A549 (cell line): ENCODE data around the gene NAA15.

ENCODE experiments used
- EP300 ChIP-seq, 2 experiments: fragments of >200 bp; sonication (Bioruptor Twin); formaldehyde crosslinking; IDR thresholded peaks; 2 replicates in 1 of 2; 3 replicates in 1 of 2; pipeline ENCODE4 v1.6.1; 2016 to 2017
- POLR2A ChIP-seq: IDR thresholded peaks from 2 replicates; pipeline ENCODE4 v1.6.1; 2012; ENCODE audit warnings: mild to moderate bottlenecking, low read length
- ZSCAN20 ChIP-seq: fragments of 250-450 bp; sonication (Bioruptor Pico); IDR thresholded peaks from 2 replicates; pipeline ENCODE4 v1.8.0; 2022; ENCODE audit warnings: mild to moderate bottlenecking, moderate library complexity
- TF ChIP-seq, protein P1 (sequence below): fragments of >200 bp; sonication (Bioruptor Twin); formaldehyde crosslinking; IDR thresholded peaks from 3 replicates; pipeline ENCODE4 v1.5.1; 2016
- TF ChIP-seq, protein P2 (sequence below): IDR thresholded peaks from 2 replicates; pipeline ENCODE4 v1.6.1; 2012
- TF ChIP-seq, protein P3 (sequence below): fragments of 200-600 bp; sonication (generic); IDR thresholded peaks from 2 replicates; pipeline ENCODE4 v1.6.1; 2016; ENCODE audit warnings: antibody characterized with exemption, mild to moderate bottlenecking, moderate library complexity

DNA sequence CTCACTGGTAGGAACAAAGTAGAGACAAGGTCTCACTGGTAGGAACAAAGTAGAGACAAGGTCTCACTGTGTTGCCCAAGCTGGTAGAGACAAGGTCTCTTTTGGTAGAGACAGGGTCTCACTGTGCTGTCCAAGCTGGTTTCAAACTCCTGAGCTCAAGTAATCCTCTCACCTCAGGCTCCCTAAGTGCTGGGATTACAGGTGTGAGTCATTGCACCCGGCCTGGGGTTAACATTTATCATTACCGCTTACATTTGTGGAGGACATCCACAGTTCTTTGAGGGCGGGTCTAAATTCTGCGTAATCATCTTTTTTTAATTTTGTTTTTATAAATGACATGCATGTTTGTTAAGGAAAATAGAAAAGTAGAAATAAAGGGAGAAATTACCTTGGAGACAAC, 164.6 kb downstream of the NAA15 start:
- TF ChIP-seq, protein P1, sequence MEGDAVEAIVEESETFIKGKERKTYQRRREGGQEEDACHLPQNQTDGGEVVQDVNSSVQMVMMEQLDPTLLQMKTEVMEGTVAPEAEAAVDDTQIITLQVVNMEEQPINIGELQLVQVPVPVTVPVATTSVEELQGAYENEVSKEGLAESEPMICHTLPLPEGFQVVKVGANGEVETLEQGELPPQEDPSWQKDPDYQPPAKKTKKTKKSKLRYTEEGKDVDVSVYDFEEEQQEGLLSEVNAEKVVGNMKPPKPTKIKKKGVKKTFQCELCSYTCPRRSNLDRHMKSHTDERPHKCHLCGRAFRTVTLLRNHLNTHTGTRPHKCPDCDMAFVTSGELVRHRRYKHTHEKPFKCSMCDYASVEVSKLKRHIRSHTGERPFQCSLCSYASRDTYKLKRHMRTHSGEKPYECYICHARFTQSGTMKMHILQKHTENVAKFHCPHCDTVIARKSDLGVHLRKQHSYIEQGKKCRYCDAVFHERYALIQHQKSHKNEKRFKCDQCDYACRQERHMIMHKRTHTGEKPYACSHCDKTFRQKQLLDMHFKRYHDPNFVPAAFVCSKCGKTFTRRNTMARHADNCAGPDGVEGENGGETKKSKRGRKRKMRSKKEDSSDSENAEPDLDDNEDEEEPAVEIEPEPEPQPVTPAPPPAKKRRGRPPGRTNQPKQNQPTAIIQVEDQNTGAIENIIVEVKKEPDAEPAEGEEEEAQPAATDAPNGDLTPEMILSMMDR: no peak
- TF ChIP-seq POLR2A (no peak), ZSCAN20 (CRISPR knock-in tag) (no peak), EP300 (IDR thresholded peaks at IDR 0.05) (no peak)
- TF ChIP-seq, protein P2, sequence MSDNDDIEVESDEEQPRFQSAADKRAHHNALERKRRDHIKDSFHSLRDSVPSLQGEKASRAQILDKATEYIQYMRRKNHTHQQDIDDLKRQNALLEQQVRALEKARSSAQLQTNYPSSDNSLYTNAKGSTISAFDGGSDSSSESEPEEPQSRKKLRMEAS: no peak
- TF ChIP-seq, protein P3, sequence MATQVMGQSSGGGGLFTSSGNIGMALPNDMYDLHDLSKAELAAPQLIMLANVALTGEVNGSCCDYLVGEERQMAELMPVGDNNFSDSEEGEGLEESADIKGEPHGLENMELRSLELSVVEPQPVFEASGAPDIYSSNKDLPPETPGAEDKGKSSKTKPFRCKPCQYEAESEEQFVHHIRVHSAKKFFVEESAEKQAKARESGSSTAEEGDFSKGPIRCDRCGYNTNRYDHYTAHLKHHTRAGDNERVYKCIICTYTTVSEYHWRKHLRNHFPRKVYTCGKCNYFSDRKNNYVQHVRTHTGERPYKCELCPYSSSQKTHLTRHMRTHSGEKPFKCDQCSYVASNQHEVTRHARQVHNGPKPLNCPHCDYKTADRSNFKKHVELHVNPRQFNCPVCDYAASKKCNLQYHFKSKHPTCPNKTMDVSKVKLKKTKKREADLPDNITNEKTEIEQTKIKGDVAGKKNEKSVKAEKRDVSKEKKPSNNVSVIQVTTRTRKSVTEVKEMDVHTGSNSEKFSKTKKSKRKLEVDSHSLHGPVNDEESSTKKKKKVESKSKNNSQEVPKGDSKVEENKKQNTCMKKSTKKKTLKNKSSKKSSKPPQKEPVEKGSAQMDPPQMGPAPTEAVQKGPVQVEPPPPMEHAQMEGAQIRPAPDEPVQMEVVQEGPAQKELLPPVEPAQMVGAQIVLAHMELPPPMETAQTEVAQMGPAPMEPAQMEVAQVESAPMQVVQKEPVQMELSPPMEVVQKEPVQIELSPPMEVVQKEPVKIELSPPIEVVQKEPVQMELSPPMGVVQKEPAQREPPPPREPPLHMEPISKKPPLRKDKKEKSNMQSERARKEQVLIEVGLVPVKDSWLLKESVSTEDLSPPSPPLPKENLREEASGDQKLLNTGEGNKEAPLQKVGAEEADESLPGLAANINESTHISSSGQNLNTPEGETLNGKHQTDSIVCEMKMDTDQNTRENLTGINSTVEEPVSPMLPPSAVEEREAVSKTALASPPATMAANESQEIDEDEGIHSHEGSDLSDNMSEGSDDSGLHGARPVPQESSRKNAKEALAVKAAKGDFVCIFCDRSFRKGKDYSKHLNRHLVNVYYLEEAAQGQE: no peak
